Measurements from ENCODE around the gene CA10. TPM values are rescaled to one million over a fixed set of nuclear protein-coding genes. Genes with fewer than 3 reads are reported as not detected.

The CA10 gene
- total and polyA plus RNA-seq, 2 donors (not counting 1 experiment from before 2014, with no cell fraction given) = not detected

DNA sequence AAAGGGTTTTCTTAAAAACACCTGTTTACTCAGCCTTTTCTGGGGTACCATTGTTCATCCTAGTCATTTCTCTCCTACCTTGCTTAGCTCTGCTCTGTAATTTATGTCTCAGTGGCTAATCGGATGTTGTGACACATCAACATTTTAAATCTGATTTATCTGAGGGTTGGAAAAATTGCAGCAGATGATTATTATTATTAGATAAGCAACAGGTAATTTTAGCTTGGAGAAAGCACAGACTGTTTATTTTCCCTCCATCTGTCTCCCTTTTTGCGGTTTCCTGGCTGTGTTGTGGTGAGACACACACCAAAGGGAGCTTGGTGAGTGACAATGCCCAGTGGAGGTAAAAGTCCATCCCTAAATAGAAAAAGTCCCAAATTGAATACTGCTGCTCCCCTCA is 508.3 kb downstream of the CA10 start:
- Histone ChIP-seq H3K27me3 (replicated peaks in 1 of 4; ENCODE audit: control extremely low read depth in 1 of 4, control insufficient read depth in 3 of 4, insufficient read depth in 4 of 4, low read length in 3 of 4) (no peaks in the 10 kb centered on the region), H4K20me1 (ENCODE audit: control insufficient read depth, insufficient read depth, low read length, poor library complexity, severe bottlenecking) (no peaks in the 10 kb centered on the region), H3K4me1 (ENCODE audit: control insufficient read depth in 2 of 2, insufficient read depth in 2 of 2, low read length in 2 of 2) (no peaks in the 10 kb centered on the region), H3K4me3 (ENCODE audit: control extremely low read depth in 1 of 5, extremely low read depth in 1 of 5, insufficient read depth in 1 of 5, low read depth in 2 of 5, low read length in 4 of 5) (no peak overlapping the region), H3K27ac (ENCODE audit: low read length in 2 of 2) (no peak overlapping the region), H3K4me2 (replicated peaks; ENCODE audit: low read depth, low read length, poor library complexity, severe bottlenecking) (no peak overlapping the region), H3K9ac (ENCODE audit: low read length) (no peak overlapping the region), H3K9me3 (ENCODE audit: control extremely low read depth in 1 of 3, control insufficient read depth in 2 of 3, insufficient read depth in 1 of 3, low read length in 2 of 3) (no peaks in the 10 kb centered on the region), H2AFZ (ENCODE audit: insufficient read depth, low read depth, low read length, poor library complexity, severe bottlenecking) (no peak overlapping the region), H3K36me3 (replicated peaks in 1 of 2; ENCODE audit: control extremely low read depth in 1 of 2, control insufficient read depth in 1 of 2, extremely low read depth in 1 of 2, insufficient read depth in 2 of 2, low read length in 1 of 2) (no peaks in the 10 kb centered on the region), H3K79me2 (ENCODE audit: control insufficient read depth, insufficient read depth, low read length) (no peaks in the 10 kb centered on the region)
- Mint-ChIP-seq H3K4me1 (no peaks in the 10 kb centered on the region), H3K27me3 (peaks cover 16% of the 10 kb centered on the region), H3K27ac (no peak overlapping the region), H3K9me3 (ENCODE audit: insufficient read depth) (no peaks in the 10 kb centered on the region), H3K4me3 (no peak overlapping the region)
- ChIA-PET CTCF (no interaction called here), POLR2A (no interaction called here)
- intact Hi-C loops (cut with micrococcal nuclease) = no loop called here
- WGBS (ENCODE audit: insufficient coverage) = no CpG with 5 or more reads among the region's 2 CpGs
- no peak for TF ChIP-seq EZH2 (IDR thresholded peaks at IDR 0.05; ENCODE audit: borderline replicate concordance, insufficient read depth, low read depth, low read length, poor library complexity, severe bottlenecking)
- TF ChIP-seq, protein P1, sequence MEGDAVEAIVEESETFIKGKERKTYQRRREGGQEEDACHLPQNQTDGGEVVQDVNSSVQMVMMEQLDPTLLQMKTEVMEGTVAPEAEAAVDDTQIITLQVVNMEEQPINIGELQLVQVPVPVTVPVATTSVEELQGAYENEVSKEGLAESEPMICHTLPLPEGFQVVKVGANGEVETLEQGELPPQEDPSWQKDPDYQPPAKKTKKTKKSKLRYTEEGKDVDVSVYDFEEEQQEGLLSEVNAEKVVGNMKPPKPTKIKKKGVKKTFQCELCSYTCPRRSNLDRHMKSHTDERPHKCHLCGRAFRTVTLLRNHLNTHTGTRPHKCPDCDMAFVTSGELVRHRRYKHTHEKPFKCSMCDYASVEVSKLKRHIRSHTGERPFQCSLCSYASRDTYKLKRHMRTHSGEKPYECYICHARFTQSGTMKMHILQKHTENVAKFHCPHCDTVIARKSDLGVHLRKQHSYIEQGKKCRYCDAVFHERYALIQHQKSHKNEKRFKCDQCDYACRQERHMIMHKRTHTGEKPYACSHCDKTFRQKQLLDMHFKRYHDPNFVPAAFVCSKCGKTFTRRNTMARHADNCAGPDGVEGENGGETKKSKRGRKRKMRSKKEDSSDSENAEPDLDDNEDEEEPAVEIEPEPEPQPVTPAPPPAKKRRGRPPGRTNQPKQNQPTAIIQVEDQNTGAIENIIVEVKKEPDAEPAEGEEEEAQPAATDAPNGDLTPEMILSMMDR (IDR thresholded peaks at IDR 0.05) = no peak
- DNase-seq (no peak), ATAC-seq (ENCODE audit: low read depth) (no peak)

DNA sequence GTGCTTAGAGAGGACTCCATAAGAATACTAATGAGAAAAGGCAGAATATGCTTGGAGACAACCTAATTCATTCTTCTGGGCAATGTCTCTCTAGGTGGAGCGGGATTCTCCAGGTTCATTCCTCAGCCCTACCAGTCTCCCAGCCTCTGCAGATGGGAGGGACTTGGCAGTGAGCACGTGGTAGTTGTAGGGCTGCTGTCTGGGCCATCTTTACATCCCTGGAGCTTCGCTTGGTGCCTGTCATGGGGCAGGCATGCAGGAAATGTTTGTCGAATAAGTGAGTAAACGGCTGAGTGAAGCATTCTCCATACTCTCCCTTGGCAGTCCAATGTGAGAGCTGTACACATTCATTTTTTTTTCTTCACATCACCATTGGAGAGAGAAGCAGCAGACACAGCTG is 510.7 kb downstream of the CA10 start:
- peaks cover 14% of the 10 kb centered on the region for H3K27me3 Mint-ChIP-seq

More for the DNA sequence above, 510.7 kb downstream of the CA10 start:
- 56% methylated on average over 2 of the region's 5 CpGs for WGBS (ENCODE audit: insufficient coverage)
- Histone ChIP-seq H3K4me3 (ENCODE audit: control extremely low read depth in 1 of 5, extremely low read depth in 1 of 5, insufficient read depth in 1 of 5, low read depth in 2 of 5, low read length in 4 of 5) (no peak overlapping the region), H3K4me1 (ENCODE audit: control insufficient read depth in 2 of 2, insufficient read depth in 2 of 2, low read length in 2 of 2) (no peaks in the 10 kb centered on the region), H3K9ac (ENCODE audit: low read length) (no peak overlapping the region), H3K79me2 (ENCODE audit: control insufficient read depth, insufficient read depth, low read length) (no peaks in the 10 kb centered on the region), H3K27me3 (replicated peaks in 1 of 4; ENCODE audit: control extremely low read depth in 1 of 4, control insufficient read depth in 3 of 4, insufficient read depth in 4 of 4, low read length in 3 of 4) (no peaks in the 10 kb centered on the region), H3K9me3 (ENCODE audit: control extremely low read depth in 1 of 3, control insufficient read depth in 2 of 3, insufficient read depth in 1 of 3, low read length in 2 of 3) (no peaks in the 10 kb centered on the region), H3K36me3 (replicated peaks in 1 of 2; ENCODE audit: control extremely low read depth in 1 of 2, control insufficient read depth in 1 of 2, extremely low read depth in 1 of 2, insufficient read depth in 2 of 2, low read length in 1 of 2) (no peaks in the 10 kb centered on the region), H3K27ac (ENCODE audit: low read length in 2 of 2) (no peak overlapping the region), H3K4me2 (replicated peaks; ENCODE audit: low read depth, low read length, poor library complexity, severe bottlenecking) (no peak overlapping the region), H4K20me1 (ENCODE audit: control insufficient read depth, insufficient read depth, low read length, poor library complexity, severe bottlenecking) (no peaks in the 10 kb centered on the region), H2AFZ (ENCODE audit: insufficient read depth, low read depth, low read length, poor library complexity, severe bottlenecking) (no peak overlapping the region)
- Mint-ChIP-seq H3K27ac (no peak overlapping the region), H3K4me3 (no peak overlapping the region), H3K4me1 (no peaks in the 10 kb centered on the region), H3K9me3 (ENCODE audit: insufficient read depth) (no peaks in the 10 kb centered on the region)
- TF ChIP-seq, protein P1 (IDR thresholded peaks at IDR 0.05) = no peak
- no peak for TF ChIP-seq EZH2 (IDR thresholded peaks at IDR 0.05; ENCODE audit: borderline replicate concordance, insufficient read depth, low read depth, low read length, poor library complexity, severe bottlenecking)
- intact Hi-C loops (cut with micrococcal nuclease) = no loop called here
- ChIA-PET POLR2A (no interaction called here), CTCF (no interaction called here)
- no peak for ATAC-seq (ENCODE audit: low read depth)
- DNase-seq = no peak
